K562 (cell line): Measurements from ENCODE around the gene B4GALNT4. TPM values are rescaled to one million over a fixed set of nuclear protein-coding genes. Genes with fewer than 3 reads are reported as not detected.

ENCODE experiments used
- HDAC6 ChIP-seq: IDR thresholded peaks from 2 replicates; pipeline ENCODE4 v1.6.1; 2012; ENCODE audit warnings: low read depth, mild to moderate bottlenecking, control low read depth, inconsistent platforms, low read length, moderate library complexity
- RNF2 ChIP-seq: sonication (generic); IDR thresholded peaks from 2 replicates; pipeline ENCODE4 v1.6.1; 2016
- SIN3A ChIP-seq, 2 experiments: fragments of 150-350 bp in 1 of 2; IDR thresholded peaks; 2 replicates each; pipeline ENCODE4 v1.6.1; 2011 to 2016; ENCODE audit warnings: borderline replicate concordance in 2 of 2, low read depth in 2 of 2, low read length in 2 of 2, mild to moderate bottlenecking in 2 of 2, moderate library complexity in 2 of 2; ENCODE audit not compliant: control insufficient read depth in 1 of 2
- SNRNP70 ChIP-seq: fragments of 200-400 bp; formaldehyde crosslinking; optimal IDR thresholded peaks from 2 replicates; pipeline ENCODE3; 2017; ENCODE audit warnings: low read depth, low read length
- THRAP3 ChIP-seq: fragments of 450-650 bp; IDR thresholded peaks from 2 replicates; pipeline ENCODE4 v1.6.1; 2016; ENCODE audit warnings: mild to moderate bottlenecking, inconsistent platforms, borderline replicate concordance
- ZNF134 ChIP-seq: fragments of 250-450 bp; sonication (Bioruptor Pico); conservative IDR thresholded peaks from 2 replicates; pipeline ENCODE4 v1.4.0; 2020
- polyA plus RNA-seq, 8 experiments: library from polyadenylated mRNA; depleted of rRNA in 4 of 8; stranded (reverse) in 5 of 8; unstranded in 3 of 8; fragments of >200 nt; fragmentation: Nextera tagmentation in 2 of 8; fragmentation: Illumina TruSeq in 1 of 8; extraction: Ambion mirVana in 2 of 8; extraction: Trizol in 1 of 8; gene quantifications; 2 replicates each; pipeline versions ENCODE4 v1.2.1 to v1.2.3, GENCODE V29; 2011 to 2014; ENCODE audit warnings: inconsistent platforms in 1 of 8, missing spikeins in 1 of 8
- total RNA-seq, 7 experiments: library from RNA; depleted of rRNA in 6 of 7; stranded (reverse); fragments of >200 nt in 6 of 7; fragmentation: Illumina TruSeq in 2 of 7; extraction: Trizol in 2 of 7; gene quantifications; 2 replicates each; pipeline versions ENCODE4 v1.2.1 to v1.2.3, GENCODE V29; 2011 to 2021; ENCODE audit warnings: low replicate concordance in 1 of 7
- TF ChIP-seq, protein P1 (sequence below), 2 experiments: fragments of 450-650 bp; IDR thresholded peaks; 2 replicates each; pipeline ENCODE4 v1.6.1; 2016; ENCODE audit warnings: mild to moderate bottlenecking in 2 of 2, borderline replicate concordance in 1 of 2, low read depth in 1 of 2, moderate library complexity in 1 of 2
- TF ChIP-seq, protein P2 (sequence below): sonication (generic); formaldehyde crosslinking; IDR thresholded peaks from 2 replicates; pipeline ENCODE4 v1.8.0; 2022; ENCODE audit warnings: mild to moderate bottlenecking, missing genetic modification reagents
- TF ChIP-seq, protein P3 (sequence below): fragments of 450-650 bp; IDR thresholded peaks from 2 replicates; pipeline ENCODE4 v1.6.1; 2016
- TF ChIP-seq, protein P4 (sequence below): fragments of 250-450 bp; sonication (Bioruptor Pico); IDR thresholded peaks from 2 replicates; pipeline ENCODE4 v1.9.0; 2021; ENCODE audit warnings: mild to moderate bottlenecking, inconsistent platforms
- TF ChIP-seq, protein P5 (sequence below): fragments of 250-450 bp; sonication (Bioruptor Pico); IDR thresholded peaks from 2 replicates; pipeline ENCODE4 v1.6.1; 2021; ENCODE audit warnings: mild to moderate bottlenecking

B4GALNT4 gene
- total and polyA plus RNA-seq, 9 of the 15 experiments (the other 6 are each of a cell fraction or from before 2014, with no cell fraction given): 0.20 to 37.1 (median 10.8) TPM; not detected in 1

DNA sequence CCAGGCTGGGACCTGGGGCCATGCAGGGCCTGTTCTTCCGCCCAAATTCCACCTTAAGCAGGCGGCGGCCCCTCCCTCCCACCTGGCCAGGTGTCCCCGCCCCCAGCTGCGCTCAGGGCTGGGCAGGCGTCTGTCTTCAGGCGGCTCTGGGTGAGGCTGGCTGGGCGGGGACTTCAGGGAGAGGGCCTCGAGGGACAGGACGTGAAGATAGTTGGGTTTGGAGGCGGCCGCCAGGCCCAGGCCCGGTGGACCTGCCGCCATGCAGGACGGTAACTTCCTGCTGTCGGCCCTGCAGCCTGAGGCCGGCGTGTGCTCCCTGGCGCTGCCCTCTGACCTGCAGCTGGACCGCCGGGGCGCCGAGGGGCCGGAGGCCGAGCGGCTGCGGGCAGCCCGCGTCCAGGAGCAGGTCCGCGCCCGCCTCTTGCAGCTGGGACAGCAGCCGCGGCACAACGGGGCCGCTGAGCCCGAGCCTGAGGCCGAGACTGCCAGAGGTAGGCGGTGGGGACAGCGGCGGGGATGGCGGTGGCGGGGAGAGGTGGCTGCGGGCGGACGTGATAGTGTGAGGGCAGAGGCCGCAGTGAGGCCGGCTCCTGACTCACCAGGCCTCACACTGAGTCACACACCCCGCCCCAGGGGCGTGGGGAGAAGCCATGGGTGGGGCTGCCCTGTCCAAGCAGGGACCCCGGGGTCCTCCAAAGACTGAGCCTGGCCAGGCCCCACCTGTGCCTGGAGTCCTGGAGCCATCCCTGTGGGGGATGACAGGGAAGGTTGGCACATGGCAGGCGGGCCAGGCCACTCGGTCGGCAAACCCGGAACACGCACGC, 24.9 kb downstream of the B4GALNT4 start, which contains the start of gene PKP3 (continued):
- TF ChIP-seq, protein P1, sequence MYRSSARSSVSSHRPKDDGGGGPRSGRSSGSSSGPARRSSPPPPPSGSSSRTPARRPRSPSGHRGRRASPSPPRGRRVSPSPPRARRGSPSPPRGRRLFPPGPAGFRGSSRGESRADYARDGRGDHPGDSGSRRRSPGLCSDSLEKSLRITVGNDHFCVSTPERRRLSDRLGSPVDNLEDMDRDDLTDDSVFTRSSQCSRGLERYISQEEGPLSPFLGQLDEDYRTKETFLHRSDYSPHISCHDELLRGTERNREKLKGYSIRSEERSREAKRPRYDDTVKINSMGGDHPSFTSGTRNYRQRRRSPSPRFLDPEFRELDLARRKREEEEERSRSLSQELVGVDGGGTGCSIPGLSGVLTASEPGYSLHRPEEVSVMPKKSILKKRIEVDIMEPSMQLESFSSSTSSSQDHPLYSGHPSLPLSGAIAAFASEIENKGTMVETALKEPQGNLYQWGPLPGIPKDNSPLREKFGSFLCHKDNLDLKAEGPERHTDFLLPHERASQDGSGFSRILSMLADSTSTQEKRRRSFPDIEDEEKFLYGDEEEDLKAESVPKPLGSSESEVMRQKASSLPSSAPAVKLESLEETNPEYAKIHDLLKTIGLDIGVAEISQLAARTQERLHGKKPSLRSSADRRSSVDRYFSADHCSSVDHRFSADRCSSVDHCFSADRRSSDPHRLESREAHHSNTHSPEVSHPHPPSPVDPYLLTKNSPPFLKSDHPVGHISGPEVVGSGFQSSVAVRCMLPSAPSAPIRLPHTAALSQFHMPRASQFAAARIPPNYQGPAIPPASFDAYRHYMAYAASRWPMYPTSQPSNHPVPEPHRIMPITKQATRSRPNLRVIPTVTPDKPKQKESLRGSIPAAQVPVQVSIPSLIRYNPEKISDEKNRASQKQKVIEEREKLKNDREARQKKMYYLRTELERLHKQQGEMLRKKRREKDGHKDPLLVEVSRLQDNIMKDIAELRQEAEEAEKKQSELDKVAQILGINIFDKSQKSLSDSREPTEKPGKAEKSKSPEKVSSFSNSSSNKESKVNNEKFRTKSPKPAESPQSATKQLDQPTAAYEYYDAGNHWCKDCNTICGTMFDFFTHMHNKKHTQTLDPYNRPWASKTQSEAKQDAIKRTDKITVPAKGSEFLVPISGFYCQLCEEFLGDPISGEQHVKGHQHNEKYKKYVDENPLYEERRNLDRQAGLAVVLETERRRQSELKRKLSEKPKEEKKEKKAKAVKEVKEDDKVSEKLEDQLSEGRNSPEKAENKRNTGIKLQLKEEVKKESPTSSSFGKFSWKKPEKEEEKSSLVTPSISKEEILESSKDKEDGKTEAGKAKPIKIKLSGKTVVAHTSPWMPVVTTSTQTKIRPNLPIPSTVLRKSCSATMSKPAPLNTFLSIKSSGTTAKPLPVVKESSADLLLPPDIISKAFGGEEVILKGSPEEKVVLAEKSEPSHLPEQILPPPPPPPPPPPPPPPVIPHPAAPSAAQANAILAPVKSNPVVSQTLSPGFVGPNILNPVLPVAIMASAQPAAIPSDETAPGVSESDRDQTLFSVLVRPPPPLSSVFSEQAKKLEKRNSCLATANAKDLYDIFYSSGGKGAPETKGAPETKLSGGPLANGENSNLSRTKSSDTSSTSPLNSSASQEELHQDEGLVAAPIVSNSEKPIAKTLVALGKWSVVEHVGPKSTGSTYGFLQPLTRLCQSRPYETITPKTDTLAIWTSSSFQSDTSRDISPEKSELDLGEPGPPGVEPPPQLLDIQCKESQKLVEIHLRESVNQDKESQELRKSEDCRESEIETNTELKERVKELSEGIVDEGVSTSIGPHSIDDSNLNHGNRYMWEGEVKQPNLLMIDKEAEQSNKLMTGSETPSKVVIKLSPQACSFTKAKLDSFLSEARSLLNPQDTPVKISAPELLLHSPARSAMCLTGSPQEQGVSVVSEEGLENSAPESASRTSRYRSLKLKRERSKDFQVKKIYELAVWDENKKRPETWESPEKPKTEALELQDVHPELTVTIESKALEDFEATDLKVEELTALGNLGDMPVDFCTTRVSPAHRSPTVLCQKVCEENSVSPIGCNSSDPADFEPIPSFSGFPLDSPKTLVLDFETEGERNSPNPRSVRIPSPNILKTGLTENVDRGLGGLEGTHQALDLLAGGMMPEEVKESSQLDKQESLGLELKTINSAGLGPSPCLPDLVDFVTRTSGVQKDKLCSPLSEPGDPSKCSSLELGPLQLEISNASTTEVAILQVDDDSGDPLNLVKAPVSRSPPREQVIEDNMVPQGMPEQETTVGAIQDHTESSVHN (IDR thresholded peaks at IDR 0.05; ENCODE audit: borderline replicate concordance in 1 of 2, low read depth in 1 of 2): no peak
- TF ChIP-seq, protein P2, sequence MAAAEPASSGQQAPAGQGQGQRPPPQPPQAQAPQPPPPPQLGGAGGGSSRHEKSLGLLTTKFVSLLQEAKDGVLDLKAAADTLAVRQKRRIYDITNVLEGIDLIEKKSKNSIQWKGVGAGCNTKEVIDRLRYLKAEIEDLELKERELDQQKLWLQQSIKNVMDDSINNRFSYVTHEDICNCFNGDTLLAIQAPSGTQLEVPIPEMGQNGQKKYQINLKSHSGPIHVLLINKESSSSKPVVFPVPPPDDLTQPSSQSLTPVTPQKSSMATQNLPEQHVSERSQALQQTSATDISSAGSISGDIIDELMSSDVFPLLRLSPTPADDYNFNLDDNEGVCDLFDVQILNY (CRISPR knock-in tag): no peak
- no peak for TF ChIP-seq RNF2
- TF ChIP-seq, protein P3, sequence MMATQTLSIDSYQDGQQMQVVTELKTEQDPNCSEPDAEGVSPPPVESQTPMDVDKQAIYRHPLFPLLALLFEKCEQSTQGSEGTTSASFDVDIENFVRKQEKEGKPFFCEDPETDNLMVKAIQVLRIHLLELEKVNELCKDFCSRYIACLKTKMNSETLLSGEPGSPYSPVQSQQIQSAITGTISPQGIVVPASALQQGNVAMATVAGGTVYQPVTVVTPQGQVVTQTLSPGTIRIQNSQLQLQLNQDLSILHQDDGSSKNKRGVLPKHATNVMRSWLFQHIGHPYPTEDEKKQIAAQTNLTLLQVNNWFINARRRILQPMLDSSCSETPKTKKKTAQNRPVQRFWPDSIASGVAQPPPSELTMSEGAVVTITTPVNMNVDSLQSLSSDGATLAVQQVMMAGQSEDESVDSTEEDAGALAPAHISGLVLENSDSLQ: 0 out of 2 replicates have a peak, but pooled peaks have one; percentile 12
- no peak for TF ChIP-seq HDAC6
- TF ChIP-seq, protein P4, sequence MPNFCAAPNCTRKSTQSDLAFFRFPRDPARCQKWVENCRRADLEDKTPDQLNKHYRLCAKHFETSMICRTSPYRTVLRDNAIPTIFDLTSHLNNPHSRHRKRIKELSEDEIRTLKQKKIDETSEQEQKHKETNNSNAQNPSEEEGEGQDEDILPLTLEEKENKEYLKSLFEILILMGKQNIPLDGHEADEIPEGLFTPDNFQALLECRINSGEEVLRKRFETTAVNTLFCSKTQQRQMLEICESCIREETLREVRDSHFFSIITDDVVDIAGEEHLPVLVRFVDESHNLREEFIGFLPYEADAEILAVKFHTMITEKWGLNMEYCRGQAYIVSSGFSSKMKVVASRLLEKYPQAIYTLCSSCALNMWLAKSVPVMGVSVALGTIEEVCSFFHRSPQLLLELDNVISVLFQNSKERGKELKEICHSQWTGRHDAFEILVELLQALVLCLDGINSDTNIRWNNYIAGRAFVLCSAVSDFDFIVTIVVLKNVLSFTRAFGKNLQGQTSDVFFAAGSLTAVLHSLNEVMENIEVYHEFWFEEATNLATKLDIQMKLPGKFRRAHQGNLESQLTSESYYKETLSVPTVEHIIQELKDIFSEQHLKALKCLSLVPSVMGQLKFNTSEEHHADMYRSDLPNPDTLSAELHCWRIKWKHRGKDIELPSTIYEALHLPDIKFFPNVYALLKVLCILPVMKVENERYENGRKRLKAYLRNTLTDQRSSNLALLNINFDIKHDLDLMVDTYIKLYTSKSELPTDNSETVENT (CRISPR knock-in tag): 0 out of 2 replicates have a peak, but pooled peaks have one; percentile 71
- 0 out of 4 replicates have a peak, but pooled peaks of 1 of the 2 experiments have one; percentile 10 for TF ChIP-seq SIN3A (IDR thresholded peaks at IDR 0.05; ENCODE audit: borderline replicate concordance in 2 of 2, control insufficient read depth in 1 of 2, low read depth in 2 of 2, low read length in 2 of 2)
- no peak for TF ChIP-seq SNRNP70
- TF ChIP-seq, protein P5, sequence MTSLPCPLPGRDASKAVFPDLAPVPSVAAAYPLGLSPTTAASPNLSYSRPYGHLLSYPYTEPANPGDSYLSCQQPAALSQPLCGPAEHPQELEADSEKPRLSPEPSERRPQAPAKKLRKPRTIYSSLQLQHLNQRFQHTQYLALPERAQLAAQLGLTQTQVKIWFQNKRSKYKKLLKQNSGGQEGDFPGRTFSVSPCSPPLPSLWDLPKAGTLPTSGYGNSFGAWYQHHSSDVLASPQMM (CRISPR knock-in tag): no peak
- no peak for TF ChIP-seq ZNF134 (CRISPR knock-in tag)
- no peak for TF ChIP-seq THRAP3
